WTC11 (cell line): ENCODE measurements around the gene GPR158. TPM values are rescaled to one million over a fixed set of nuclear protein-coding genes. Genes with fewer than 3 reads are reported as not detected.

Experiments
- ATAC-seq: fragments of 200-7000 bp; cut with Tn5 transposase; 2 replicates; pipeline ENCODE4 v1.10.0; 2021; ENCODE audit warnings: mild to moderate bottlenecking, moderate library complexity
- CTCF ChIA-PET: fragments of 300-600 bp; sonication (Branson Sonifier 250); formaldehyde crosslinking; loops from one replicate; lab custom pipeline; 2021; ENCODE audit warnings: antibody characterized with exemption; lab: Charles Lee
- POLR2A ChIA-PET: fragments of 350-600 bp; sonication (Branson Sonifier 250); formaldehyde crosslinking; loops from one replicate; lab custom pipeline; 2021; ENCODE audit warnings: antibody characterized with exemption; lab: Charles Lee
- DNase-seq: peaks from one replicate; pipeline ENCODE4 v3.0.0; 2021; ENCODE audit warnings: low spot score
- H3K27ac Mint-ChIP-seq: 2 replicates; pipeline ENCODE4 v1.8.0; 2021; ENCODE audit warnings: mixed read lengths
- H3K27me3 Mint-ChIP-seq: 2 replicates; pipeline ENCODE4 v1.8.0; 2021; ENCODE audit warnings: low read depth, mild to moderate bottlenecking, moderate library complexity, mixed read lengths
- H3K36me3 Mint-ChIP-seq: 2 replicates; pipeline ENCODE4 v1.8.0; 2021; ENCODE audit warnings: mixed read lengths
- H3K4me1 Mint-ChIP-seq: 2 replicates; pipeline ENCODE4 v1.8.0; 2022; ENCODE audit warnings: mixed read lengths
- H3K4me3 Mint-ChIP-seq: 2 replicates; pipeline ENCODE4 v1.8.0; 2021; ENCODE audit warnings: mild to moderate bottlenecking, moderate library complexity, mixed read lengths
- H3K9me3 Mint-ChIP-seq: 2 replicates; pipeline ENCODE4 v1.8.0; 2021; ENCODE audit warnings: mixed read lengths
- ATF6 ChIP-seq: sonication (generic); formaldehyde crosslinking; IDR thresholded peaks from 2 replicates; pipeline ENCODE4 v1.8.1; 2023; ENCODE audit warnings: mild to moderate bottlenecking, missing genetic modification reagents
- ELF4 ChIP-seq: sonication (generic); formaldehyde crosslinking; IDR thresholded peaks from 2 replicates; pipeline ENCODE4 v1.8.1; 2022; ENCODE audit warnings: low read depth, mild to moderate bottlenecking, moderate library complexity, missing genetic modification reagents
- GRHL2 ChIP-seq: fragments of 250-450 bp; sonication (Bioruptor Pico); IDR thresholded peaks from 2 replicates; pipeline ENCODE4 v1.8.0; 2022; ENCODE audit warnings: mild to moderate bottlenecking, moderate library complexity; ENCODE audit not compliant: insufficient replicate concordance, severe bottlenecking
- GTF2I ChIP-seq: fragments of 250-450 bp; sonication (Bioruptor Pico); conservative IDR thresholded peaks from 2 replicates; pipeline ENCODE4 v1.4.0; 2021; ENCODE audit warnings: mild to moderate bottlenecking
- JAZF1 ChIP-seq: fragments of 250-450 bp; sonication (Bioruptor Pico); IDR thresholded peaks from 2 replicates; pipeline ENCODE4 v1.9.0; 2021; ENCODE audit warnings: moderate library complexity, mild to moderate bottlenecking, inconsistent platforms
- JUN ChIP-seq: sonication (generic); formaldehyde crosslinking; IDR thresholded peaks from 2 replicates; pipeline ENCODE4 v1.8.0; 2023; ENCODE audit warnings: mild to moderate bottlenecking, missing genetic modification reagents
- KAT7 ChIP-seq: sonication (generic); formaldehyde crosslinking; IDR thresholded peaks from 2 replicates; pipeline ENCODE4 v1.8.1; 2023; ENCODE audit warnings: missing genetic modification reagents, mild to moderate bottlenecking, borderline replicate concordance
- MYBL2 ChIP-seq: sonication (generic); formaldehyde crosslinking; IDR thresholded peaks from 2 replicates; pipeline ENCODE4 v1.8.1; 2023; ENCODE audit warnings: mild to moderate bottlenecking, moderate library complexity, missing genetic modification reagents
- NFYB ChIP-seq: sonication (generic); formaldehyde crosslinking; conservative IDR thresholded peaks from 2 replicates; pipeline ENCODE4 v1.8.0; 2022; ENCODE audit warnings: low read depth, missing genetic modification reagents
- NR1H2 ChIP-seq: sonication (generic); formaldehyde crosslinking; IDR thresholded peaks from 2 replicates; pipeline ENCODE4 v1.9.0; 2021; ENCODE audit warnings: mild to moderate bottlenecking, moderate library complexity, missing genetic modification reagents
- OVOL2 ChIP-seq: fragments of 250-450 bp; sonication (Bioruptor Pico); IDR thresholded peaks from 2 replicates; pipeline ENCODE4 v1.9.0; 2021; ENCODE audit warnings: mild to moderate bottlenecking, borderline replicate concordance
- RELA ChIP-seq: sonication (generic); formaldehyde crosslinking; IDR thresholded peaks from 2 replicates; pipeline ENCODE4 v1.8.1; 2022; ENCODE audit warnings: missing genetic modification reagents, mild to moderate bottlenecking, borderline replicate concordance
- SMAD3 ChIP-seq: sonication (generic); formaldehyde crosslinking; IDR thresholded peaks from 2 replicates; pipeline ENCODE4 v1.8.0; 2022; ENCODE audit warnings: missing genetic modification reagents, mild to moderate bottlenecking, borderline replicate concordance
- USF2 ChIP-seq: sonication (generic); formaldehyde crosslinking; IDR thresholded peaks from 2 replicates; pipeline ENCODE4 v1.8.1; 2023; ENCODE audit warnings: mild to moderate bottlenecking, missing genetic modification reagents, moderate library complexity
- ZNF232 ChIP-seq: sonication (generic); formaldehyde crosslinking; IDR thresholded peaks from 2 replicates; pipeline ENCODE4 v1.8.0; 2022; ENCODE audit warnings: mild to moderate bottlenecking, missing genetic modification reagents
- total RNA-seq: library from RNA; stranded (reverse); gene quantifications from 3 replicates; pipeline ENCODE4 v1.2.3, GENCODE V29; 2021
- TF ChIP-seq, protein P1 (sequence below): sonication (generic); formaldehyde crosslinking; IDR thresholded peaks from 2 replicates; pipeline ENCODE4 v1.8.1; 2022; ENCODE audit warnings: missing genetic modification reagents, borderline replicate concordance
- TF ChIP-seq, protein P2 (sequence below): sonication (generic); formaldehyde crosslinking; conservative IDR thresholded peaks from 2 replicates; pipeline ENCODE4 v1.8.1; 2023; ENCODE audit warnings: mild to moderate bottlenecking, low read depth, missing genetic modification reagents, moderate library complexity
- TF ChIP-seq, protein P3 (sequence below): sonication (generic); formaldehyde crosslinking; IDR thresholded peaks from 2 replicates; pipeline ENCODE4 v1.8.1; 2023; ENCODE audit warnings: mild to moderate bottlenecking, missing genetic modification reagents, borderline replicate concordance
- TF ChIP-seq, protein P4 (sequence below): sonication (generic); formaldehyde crosslinking; IDR thresholded peaks from 2 replicates; pipeline ENCODE4 v1.8.0; 2023; ENCODE audit warnings: missing genetic modification reagents

Gene GPR158
- total RNA-seq, 1 experiment from 2014 or later: 0.63 TPM

DNA sequence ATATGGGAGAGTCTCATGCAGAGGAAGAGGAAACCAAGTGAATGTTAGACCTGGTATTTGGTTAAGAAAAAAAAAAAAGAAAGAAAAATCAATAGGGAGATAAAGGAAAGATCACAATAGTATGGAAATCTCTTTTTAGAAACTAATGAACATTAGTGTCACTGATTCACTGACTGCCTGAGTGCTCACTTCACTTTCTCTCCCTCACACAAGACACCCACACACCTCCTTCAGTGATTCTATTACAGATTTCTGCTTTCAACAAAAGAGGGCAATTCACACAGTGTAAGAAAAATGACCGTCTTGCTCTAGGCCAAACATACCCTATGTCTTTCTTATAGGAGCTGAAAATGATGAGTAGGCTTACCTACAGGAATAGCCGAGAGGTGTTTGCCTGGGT, 6.0 kb downstream of the GPR158 start (continued):
- TF ChIP-seq, protein P1, sequence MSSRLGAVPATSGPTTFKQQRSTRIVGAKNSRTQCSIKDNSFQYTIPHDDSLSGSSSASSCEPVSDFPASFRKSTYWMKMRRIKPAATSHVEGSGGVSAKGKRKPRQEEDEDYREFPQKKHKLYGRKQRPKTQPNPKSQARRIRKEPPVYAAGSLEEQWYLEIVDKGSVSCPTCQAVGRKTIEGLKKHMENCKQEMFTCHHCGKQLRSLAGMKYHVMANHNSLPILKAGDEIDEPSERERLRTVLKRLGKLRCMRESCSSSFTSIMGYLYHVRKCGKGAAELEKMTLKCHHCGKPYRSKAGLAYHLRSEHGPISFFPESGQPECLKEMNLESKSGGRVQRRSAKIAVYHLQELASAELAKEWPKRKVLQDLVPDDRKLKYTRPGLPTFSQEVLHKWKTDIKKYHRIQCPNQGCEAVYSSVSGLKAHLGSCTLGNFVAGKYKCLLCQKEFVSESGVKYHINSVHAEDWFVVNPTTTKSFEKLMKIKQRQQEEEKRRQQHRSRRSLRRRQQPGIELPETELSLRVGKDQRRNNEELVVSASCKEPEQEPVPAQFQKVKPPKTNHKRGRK (CRISPR knock-in tag): no peak

DNA sequence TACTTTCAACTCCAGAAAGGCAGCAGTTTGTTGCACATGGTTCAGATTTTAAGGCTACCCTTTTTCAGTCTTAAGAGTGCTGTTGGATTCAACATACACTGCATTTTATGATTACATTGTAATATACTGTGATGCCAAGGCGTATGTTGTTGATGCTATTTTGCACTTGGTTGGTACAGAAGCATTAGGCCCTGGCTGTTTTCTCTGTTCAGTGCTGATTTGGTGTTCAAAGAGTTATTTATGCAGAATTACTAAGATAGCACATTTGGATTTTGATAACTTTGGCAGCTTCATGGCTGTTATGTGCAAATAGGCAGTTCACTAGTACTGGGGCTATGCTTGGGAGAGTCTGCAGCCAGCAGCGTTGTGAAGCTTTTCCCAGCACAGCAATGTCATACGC, 7.8 kb downstream of the GPR158 start:
- ChIA-PET CTCF (no interaction called here), POLR2A (no interaction called here)
- peaks cover 9% of the 10 kb centered on the region for H3K27me3 Mint-ChIP-seq
- H3K36me3 Mint-ChIP-seq: no peaks in the 10 kb centered on the region
- H3K4me1 Mint-ChIP-seq: no peaks in the 10 kb centered on the region
- H3K27ac Mint-ChIP-seq: no peak overlapping the region
- H3K4me3 Mint-ChIP-seq: no peak overlapping the region
- ATAC-seq: no peak
- DNase-seq: no peak
- no peaks in the 10 kb centered on the region for H3K9me3 Mint-ChIP-seq
- TF ChIP-seq, protein P1 (CRISPR knock-in tag): no peak
- TF ChIP-seq ELF4: no peak
- no peak for TF ChIP-seq OVOL2 (CRISPR knock-in tag)
- no peak for TF ChIP-seq KAT7 (CRISPR knock-in tag)
- TF ChIP-seq JAZF1: no peak
- TF ChIP-seq GRHL2 (CRISPR knock-in tag): no peak
- TF ChIP-seq, all 79 proteins: peak for 0

DNA sequence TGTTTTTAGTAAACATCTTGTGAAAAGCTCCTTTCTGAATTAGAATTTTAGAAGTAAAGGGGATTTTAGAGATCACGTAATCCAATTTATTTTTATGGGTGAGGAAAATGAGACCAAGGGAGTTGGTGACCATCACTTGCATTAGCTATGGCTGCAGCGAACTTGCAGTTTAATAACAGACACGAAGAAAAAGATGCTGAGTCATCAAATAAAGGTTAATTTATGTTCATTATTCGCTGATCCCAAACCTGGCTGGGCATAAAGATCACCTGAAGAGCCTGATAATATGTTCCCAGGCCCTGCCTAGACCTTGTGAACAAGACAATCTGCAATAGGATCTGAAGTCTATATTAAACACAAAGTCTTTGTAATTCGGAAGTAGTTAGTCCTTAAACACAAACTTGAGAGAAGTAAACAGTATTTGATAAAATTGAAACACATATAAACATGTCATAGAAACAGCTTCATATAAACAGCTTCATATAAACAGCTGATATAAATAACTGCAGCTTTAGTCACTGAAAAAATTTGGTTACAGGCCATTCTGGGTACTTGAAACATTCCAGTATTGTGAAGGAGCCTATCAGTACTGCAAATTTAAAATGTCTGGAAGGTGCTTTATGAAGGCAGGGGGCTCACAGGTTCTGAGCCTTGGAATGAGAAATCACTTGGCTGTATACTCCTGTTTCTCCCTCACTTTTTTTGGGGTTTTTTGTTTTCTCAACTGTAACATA, 16.5 kb downstream of the GPR158 start:
- H3K4me3 Mint-ChIP-seq: no peak overlapping the region
- H3K27ac Mint-ChIP-seq: no peak overlapping the region
- TF ChIP-seq RELA (CRISPR knock-in tag): no peak
- TF ChIP-seq ZNF232 (CRISPR knock-in tag): no peak
- TF ChIP-seq, protein P2, sequence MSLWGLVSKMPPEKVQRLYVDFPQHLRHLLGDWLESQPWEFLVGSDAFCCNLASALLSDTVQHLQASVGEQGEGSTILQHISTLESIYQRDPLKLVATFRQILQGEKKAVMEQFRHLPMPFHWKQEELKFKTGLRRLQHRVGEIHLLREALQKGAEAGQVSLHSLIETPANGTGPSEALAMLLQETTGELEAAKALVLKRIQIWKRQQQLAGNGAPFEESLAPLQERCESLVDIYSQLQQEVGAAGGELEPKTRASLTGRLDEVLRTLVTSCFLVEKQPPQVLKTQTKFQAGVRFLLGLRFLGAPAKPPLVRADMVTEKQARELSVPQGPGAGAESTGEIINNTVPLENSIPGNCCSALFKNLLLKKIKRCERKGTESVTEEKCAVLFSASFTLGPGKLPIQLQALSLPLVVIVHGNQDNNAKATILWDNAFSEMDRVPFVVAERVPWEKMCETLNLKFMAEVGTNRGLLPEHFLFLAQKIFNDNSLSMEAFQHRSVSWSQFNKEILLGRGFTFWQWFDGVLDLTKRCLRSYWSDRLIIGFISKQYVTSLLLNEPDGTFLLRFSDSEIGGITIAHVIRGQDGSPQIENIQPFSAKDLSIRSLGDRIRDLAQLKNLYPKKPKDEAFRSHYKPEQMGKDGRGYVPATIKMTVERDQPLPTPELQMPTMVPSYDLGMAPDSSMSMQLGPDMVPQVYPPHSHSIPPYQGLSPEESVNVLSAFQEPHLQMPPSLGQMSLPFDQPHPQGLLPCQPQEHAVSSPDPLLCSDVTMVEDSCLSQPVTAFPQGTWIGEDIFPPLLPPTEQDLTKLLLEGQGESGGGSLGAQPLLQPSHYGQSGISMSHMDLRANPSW (CRISPR knock-in tag): no peak
- no peak for TF ChIP-seq USF2
- no peak for TF ChIP-seq NR1H2 (CRISPR knock-in tag)
- no peak for TF ChIP-seq MYBL2
- TF ChIP-seq NFYB: no peak
- TF ChIP-seq, protein P3, sequence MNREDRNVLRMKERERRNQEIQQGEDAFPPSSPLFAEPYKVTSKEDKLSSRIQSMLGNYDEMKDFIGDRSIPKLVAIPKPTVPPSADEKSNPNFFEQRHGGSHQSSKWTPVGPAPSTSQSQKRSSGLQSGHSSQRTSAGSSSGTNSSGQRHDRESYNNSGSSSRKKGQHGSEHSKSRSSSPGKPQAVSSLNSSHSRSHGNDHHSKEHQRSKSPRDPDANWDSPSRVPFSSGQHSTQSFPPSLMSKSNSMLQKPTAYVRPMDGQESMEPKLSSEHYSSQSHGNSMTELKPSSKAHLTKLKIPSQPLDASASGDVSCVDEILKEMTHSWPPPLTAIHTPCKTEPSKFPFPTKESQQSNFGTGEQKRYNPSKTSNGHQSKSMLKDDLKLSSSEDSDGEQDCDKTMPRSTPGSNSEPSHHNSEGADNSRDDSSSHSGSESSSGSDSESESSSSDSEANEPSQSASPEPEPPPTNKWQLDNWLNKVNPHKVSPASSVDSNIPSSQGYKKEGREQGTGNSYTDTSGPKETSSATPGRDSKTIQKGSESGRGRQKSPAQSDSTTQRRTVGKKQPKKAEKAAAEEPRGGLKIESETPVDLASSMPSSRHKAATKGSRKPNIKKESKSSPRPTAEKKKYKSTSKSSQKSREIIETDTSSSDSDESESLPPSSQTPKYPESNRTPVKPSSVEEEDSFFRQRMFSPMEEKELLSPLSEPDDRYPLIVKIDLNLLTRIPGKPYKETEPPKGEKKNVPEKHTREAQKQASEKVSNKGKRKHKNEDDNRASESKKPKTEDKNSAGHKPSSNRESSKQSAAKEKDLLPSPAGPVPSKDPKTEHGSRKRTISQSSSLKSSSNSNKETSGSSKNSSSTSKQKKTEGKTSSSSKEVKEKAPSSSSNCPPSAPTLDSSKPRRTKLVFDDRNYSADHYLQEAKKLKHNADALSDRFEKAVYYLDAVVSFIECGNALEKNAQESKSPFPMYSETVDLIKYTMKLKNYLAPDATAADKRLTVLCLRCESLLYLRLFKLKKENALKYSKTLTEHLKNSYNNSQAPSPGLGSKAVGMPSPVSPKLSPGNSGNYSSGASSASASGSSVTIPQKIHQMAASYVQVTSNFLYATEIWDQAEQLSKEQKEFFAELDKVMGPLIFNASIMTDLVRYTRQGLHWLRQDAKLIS (CRISPR knock-in tag): no peak
- TF ChIP-seq GTF2I (CRISPR knock-in tag): no peak
- no peak for TF ChIP-seq SMAD3 (CRISPR knock-in tag)
- TF ChIP-seq JUN (CRISPR knock-in tag): no peak
- TF ChIP-seq, protein P4, sequence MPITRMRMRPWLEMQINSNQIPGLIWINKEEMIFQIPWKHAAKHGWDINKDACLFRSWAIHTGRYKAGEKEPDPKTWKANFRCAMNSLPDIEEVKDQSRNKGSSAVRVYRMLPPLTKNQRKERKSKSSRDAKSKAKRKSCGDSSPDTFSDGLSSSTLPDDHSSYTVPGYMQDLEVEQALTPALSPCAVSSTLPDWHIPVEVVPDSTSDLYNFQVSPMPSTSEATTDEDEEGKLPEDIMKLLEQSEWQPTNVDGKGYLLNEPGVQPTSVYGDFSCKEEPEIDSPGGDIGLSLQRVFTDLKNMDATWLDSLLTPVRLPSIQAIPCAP (CRISPR knock-in tag): no peak
- TF ChIP-seq ATF6 (CRISPR knock-in tag): no peak
- DNase-seq (no peak), ATAC-seq (no peak)
- no peaks in the 10 kb centered on the region for H3K27me3 Mint-ChIP-seq
- CTCF ChIA-PET: no interaction called here
- POLR2A ChIA-PET: no interaction called here
- peaks cover 8% of the 10 kb centered on the region for H3K9me3 Mint-ChIP-seq
- H3K36me3 Mint-ChIP-seq: no peaks in the 10 kb centered on the region; the same call in 1 of the 2 replicates
- 0 out of 2 replicates have a peak, but pooled peaks cover 3% of the 10 kb centered on the region for H3K4me1 Mint-ChIP-seq
